Activated CD4-positive, alpha-beta memory T cell treated with anti-CD3 and anti-CD28 coated beads, Interleukin-2, amount 10 ng/mL, durations not matched to agents 7 days and 5 days (primary cell): ENCODE data around the gene SFT2D1. TPM values are rescaled to one million over a fixed set of nuclear protein-coding genes. Genes with fewer than 3 reads are reported as not detected.
A peak's percentile ranks its signal among the peaks of the same experiment; 100 is the strongest.

Experiments
- CTCF ChIA-PET: fragments of 350-600 bp; sonication (Branson Sonifier 250); formaldehyde crosslinking; loops from one replicate; lab custom pipeline; 2021; ENCODE audit warnings: antibody characterized with exemption, inconsistent platforms; lab: Charles Lee
- POLR2A ChIA-PET: fragments of 350-600 bp; sonication (Branson Sonifier 250); formaldehyde crosslinking; loops from one replicate; lab custom pipeline; 2021; ENCODE audit warnings: antibody characterized with exemption; lab: Charles Lee
- DNase-seq: peaks from one replicate; pipeline ENCODE4 v3.0.0-alpha.2; 2020
- H3K27ac Mint-ChIP-seq: one replicate; pipeline ENCODE4 v1.8.0; 2021; ENCODE audit warnings: mild to moderate bottlenecking, mixed read lengths
- H3K27me3 Mint-ChIP-seq: one replicate; pipeline ENCODE4 v1.8.0; 2021; ENCODE audit warnings: mixed read lengths
- H3K36me3 Mint-ChIP-seq: one replicate; pipeline ENCODE4 v1.8.0; 2021; ENCODE audit warnings: low read depth, mixed read lengths
- H3K4me1 Mint-ChIP-seq: one replicate; pipeline ENCODE4 v1.8.0; 2021; ENCODE audit warnings: mixed read lengths
- H3K4me3 Mint-ChIP-seq: one replicate; pipeline ENCODE4 v1.8.0; 2021; ENCODE audit warnings: mild to moderate bottlenecking, mixed read lengths
- H3K9me3 Mint-ChIP-seq: one replicate; pipeline ENCODE4 v1.8.0; 2021; ENCODE audit warnings: mixed read lengths
- total RNA-seq, 2 experiments: library from RNA; stranded (reverse); gene quantifications; one replicate each; pipeline ENCODE4 v1.2.3, GENCODE V29; 2021

SFT2D1 gene
- total RNA-seq, 2 experiments from 2014 or later: 70.0 to 72.0 TPM

GRCh38 chr6:166275714-166276166 is 66.6 kb downstream of the SFT2D1 start:
- peaks cover 11% of the 10 kb centered on the region for H3K27me3 Mint-ChIP-seq
- no peak overlapping the region for H3K27ac Mint-ChIP-seq
- peak; percentile 82 for DNase-seq
- peaks cover 6% of the 10 kb centered on the region for H3K4me1 Mint-ChIP-seq
- no peak overlapping the region for H3K4me3 Mint-ChIP-seq
- ChIA-PET CTCF (interaction anchor here (0.6 to 2.8 kb wide), 16 partner anchors 8 to 352 kb away, joined by 3 to 33 read pairs (median 4); partner anchors contain the start of gene RPS6KA2), POLR2A (interaction anchor here (1.0 kb wide), 1 partner anchor 125 kb away, joined by 3 read pairs; no protein-coding TSS in a partner anchor)
- no peaks in the 10 kb centered on the region for H3K9me3 Mint-ChIP-seq
- no peaks in the 10 kb centered on the region for H3K36me3 Mint-ChIP-seq

GRCh38 chr6:166274739-166275370 is 67.5 kb downstream of the SFT2D1 start:
- H3K36me3 Mint-ChIP-seq: no peaks in the 10 kb centered on the region
- H3K4me3 Mint-ChIP-seq: no peak overlapping the region
- no peak overlapping the region for H3K27ac Mint-ChIP-seq
- H3K9me3 Mint-ChIP-seq: no peaks in the 10 kb centered on the region
- H3K4me1 Mint-ChIP-seq: peaks cover 6% of the 10 kb centered on the region
- POLR2A ChIA-PET: no interaction called here
- CTCF ChIA-PET: interaction anchor here (1.3 to 1.8 kb wide), 3 partner anchors 15 to 126 kb away, joined by 3 to 10 read pairs (median 5); no protein-coding TSS in a partner anchor
- peaks cover 11% of the 10 kb centered on the region for H3K27me3 Mint-ChIP-seq
- DNase-seq: no peak

GRCh38 chr6:166274163-166274562 is 68.2 kb downstream of the SFT2D1 start:
- H3K27me3 Mint-ChIP-seq: peaks cover 10% of the 10 kb centered on the region
- no peak for DNase-seq
- POLR2A ChIA-PET: no interaction called here
- no peak overlapping the region for H3K4me3 Mint-ChIP-seq
- CTCF ChIA-PET: interaction anchor here (1.3 to 1.8 kb wide), 3 partner anchors 15 to 127 kb away, joined by 3 to 10 read pairs (median 5); no protein-coding TSS in a partner anchor
- no peaks in the 10 kb centered on the region for H3K9me3 Mint-ChIP-seq
- H3K4me1 Mint-ChIP-seq: peaks cover 6% of the 10 kb centered on the region
- H3K27ac Mint-ChIP-seq: no peak overlapping the region
- no peaks in the 10 kb centered on the region for H3K36me3 Mint-ChIP-seq

- Mint-ChIP-seq H3K27me3 (peaks cover 11% of the 10 kb centered on the region), H3K9me3 (no peaks in the 10 kb centered on the region), H3K36me3 (no peaks in the 10 kb centered on the region), H3K27ac (no peak overlapping the region), H3K4me1 (peaks cover 6% of the 10 kb centered on the region), H3K4me3 (no peak overlapping the region)
- no peak for DNase-seq
- CTCF ChIA-PET: interaction anchor here (1.6 kb wide), 1 partner anchor 11 kb away, joined by 3 read pairs; no protein-coding TSS in a partner anchor
- POLR2A ChIA-PET: no interaction called here
Measured at GRCh38 chr6:166271376-166271765, 71.0 kb downstream of the SFT2D1 start.

GRCh38 chr6:166270706-166271375 is 71.5 kb downstream of the SFT2D1 start:
- POLR2A ChIA-PET: no interaction called here
- H3K4me3 Mint-ChIP-seq: no peak overlapping the region

More at GRCh38 chr6:166270706-166271375, 71.5 kb downstream of the SFT2D1 start:
- H3K27ac Mint-ChIP-seq: no peak overlapping the region
- CTCF ChIA-PET: interaction anchor here (1.6 kb wide), 1 partner anchor 11 kb away, joined by 3 read pairs; no protein-coding TSS in a partner anchor
- peaks cover 4% of the 10 kb centered on the region for H3K4me1 Mint-ChIP-seq
- no peaks in the 10 kb centered on the region for H3K36me3 Mint-ChIP-seq
- no peak for DNase-seq
- H3K27me3 Mint-ChIP-seq: peaks cover 11% of the 10 kb centered on the region
- H3K9me3 Mint-ChIP-seq: no peaks in the 10 kb centered on the region

Other genes starting within 250 kb of the SFT2D1 start
- gene TBXT, start 174.7 kb downstream of the SFT2D1 start, total RNA-seq: not detected
- gene PRR18, start 34.2 kb downstream of the SFT2D1 start, total RNA-seq: not detected
- 10 to 100 TPM; 23.0 to 24.1 TPM for gene MPC1, start 40.4 kb upstream of the SFT2D1 start, total RNA-seq
- gene RAMACL, start 244.1 kb upstream of the SFT2D1 start, total RNA-seq: under 1 TPM in 1 of 2 experiments, not detected in 1; 0.23 TPM